ENCODE data around the gene SLC9B1.

Gene SLC9B1, protein sequence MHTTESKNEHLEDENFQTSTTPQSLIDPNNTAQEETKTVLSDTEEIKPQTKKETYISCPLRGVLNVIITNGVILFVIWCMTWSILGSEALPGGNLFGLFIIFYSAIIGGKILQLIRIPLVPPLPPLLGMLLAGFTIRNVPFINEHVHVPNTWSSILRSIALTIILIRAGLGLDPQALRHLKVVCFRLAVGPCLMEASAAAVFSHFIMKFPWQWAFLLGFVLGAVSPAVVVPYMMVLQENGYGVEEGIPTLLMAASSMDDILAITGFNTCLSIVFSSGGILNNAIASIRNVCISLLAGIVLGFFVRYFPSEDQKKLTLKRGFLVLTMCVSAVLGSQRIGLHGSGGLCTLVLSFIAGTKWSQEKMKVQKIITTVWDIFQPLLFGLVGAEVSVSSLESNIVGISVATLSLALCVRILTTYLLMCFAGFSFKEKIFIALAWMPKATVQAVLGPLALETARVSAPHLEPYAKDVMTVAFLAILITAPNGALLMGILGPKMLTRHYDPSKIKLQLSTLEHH
- total RNA-seq: 0.78 to 2.4 (median 1.3) reads per million in 4 experiments

DNA sequence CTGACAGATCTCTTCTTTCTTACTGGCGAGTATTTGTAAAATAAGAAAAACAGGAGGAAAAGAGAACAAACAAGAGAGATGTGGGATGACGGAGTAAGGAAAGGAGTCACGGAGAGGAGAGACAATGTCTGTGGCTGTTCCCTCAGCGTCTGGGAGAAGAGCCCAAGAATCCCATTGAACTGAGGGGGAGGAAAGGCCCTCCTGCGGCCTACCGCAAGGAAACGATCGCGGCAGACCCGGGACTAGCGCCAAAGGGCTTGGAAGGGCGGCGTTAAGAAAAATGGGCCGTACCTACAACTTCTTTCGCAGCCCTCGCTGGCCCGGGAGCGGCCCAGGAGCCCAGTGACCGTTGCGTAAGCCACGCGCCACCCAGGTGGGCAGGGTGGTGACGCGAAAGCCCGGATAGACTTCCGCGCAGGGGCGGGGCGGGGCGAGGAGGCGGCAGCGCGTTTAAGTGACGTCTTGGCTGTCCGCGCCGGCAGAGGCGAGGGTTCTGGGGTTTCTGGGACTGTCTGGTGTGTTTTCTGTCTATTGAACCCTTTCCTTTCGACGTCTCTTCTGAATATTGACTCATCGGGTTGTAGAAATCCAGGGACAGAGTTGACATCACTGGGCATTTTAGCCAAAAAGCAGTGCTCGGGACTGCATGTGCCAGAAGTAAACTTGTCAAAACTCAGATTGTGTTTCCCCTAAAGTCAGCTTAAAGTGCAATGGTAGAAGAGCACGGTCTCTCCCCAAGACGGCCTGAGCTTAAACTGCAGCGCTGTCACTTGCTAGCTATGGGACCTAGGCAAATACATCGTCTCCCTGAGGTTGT is at the start of gene SLC9B1:
Gene SLC9B1 (minus strand): TSS at position 398 of the 817 bp plus-strand sequence. CDS start 27,994 bp downstream, outside the sequence.
- DNase-seq: peak; percentile 87

DNA sequence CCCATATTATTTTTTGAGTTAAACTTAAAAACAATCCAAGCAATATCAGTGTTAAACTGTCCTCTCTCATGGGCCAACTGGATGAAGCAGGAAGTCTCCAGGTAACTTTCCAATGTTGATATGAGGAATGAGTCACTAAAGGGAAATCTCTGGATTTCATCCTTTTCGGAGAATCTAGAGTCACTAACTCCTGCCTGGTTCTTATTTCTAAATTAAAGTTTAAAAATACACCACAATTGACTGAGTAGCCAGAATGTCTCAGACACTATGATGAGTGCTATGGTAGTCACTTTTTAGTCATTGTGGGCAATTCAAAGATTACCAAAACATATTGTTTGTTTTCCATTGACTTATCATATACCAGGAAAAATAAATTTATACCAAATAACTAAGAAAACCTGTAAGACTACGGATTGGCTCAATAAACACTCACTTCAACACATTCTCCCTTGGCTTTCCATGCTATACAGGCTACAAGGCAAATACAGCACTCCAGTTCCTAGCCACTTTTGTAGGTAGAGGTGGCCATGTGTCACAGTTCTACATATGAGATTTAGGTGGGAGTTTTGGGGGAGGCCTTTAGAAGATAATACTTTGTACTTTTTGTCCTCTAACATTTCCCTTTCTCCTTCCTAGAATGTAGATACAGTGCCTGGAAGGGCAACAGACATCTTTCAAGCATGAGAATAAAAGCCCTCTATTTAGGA is 48.5 kb upstream of the SLC9B1 start:
- no peak for DNase-seq

GRCh38 chr4:103060453-103061148 is 41.1 kb upstream of the SLC9B1 start:
- no peak for DNase-seq

GRCh38 chr4:103054030-103054429 is 34.5 kb upstream of the SLC9B1 start:
- no peak for DNase-seq

DNA sequence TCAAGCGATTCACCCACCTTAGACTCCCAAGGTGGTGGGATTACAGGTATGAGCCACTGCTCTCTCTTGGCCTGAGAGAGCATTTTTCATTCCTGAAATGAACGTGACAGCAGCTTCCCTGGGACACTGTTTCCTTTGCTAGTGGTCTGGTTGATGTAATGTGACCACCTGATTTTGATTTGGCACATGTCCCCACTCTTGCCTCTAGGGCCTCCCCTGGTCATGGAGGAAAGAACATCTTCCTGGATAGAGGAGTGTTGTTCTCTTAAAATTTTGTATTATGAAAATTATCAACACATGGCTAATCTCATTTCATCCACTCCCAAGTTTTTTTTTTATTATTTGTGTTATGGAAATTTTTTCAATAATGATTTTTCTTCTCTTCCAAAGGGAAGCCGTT is 33.3 kb upstream of the SLC9B1 start:
- DNase-seq: no peak

- no peak for DNase-seq
Observed at GRCh38 chr4:103052145-103052544, 32.6 kb upstream of the SLC9B1 start.

DNA sequence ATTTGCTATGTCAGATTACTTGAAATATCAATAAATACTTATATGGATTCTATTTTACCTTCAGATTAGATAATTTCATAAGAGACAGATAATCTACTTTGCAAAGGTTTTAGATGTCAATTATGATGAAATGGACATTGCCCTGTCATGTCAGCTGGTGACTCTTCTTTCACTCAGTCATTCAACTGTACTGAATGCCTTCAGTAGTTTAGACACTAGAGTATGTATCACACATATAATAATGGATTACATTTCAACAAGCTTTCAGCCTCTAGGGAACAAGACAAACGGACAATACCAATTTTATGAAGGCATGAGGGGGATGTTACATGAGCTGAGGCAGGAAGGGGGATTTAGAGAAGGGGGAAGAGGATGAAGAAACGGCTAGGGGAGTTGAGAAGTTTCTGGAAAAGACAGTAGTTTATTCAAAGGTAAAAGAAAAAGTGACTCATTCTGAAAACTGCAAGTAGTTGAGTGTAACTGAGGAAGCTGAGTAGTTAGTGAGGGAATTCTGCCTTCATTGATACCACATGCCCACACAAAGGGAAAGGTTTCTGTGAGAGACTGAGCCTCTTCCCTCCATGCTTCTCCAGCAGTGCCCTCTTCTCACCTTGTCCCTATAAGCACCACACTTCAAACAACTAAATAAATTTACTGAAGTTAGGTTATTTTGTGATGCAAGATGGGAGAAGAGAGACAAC is 31.4 kb upstream of the SLC9B1 start:
- DNase-seq: no peak

DNA sequence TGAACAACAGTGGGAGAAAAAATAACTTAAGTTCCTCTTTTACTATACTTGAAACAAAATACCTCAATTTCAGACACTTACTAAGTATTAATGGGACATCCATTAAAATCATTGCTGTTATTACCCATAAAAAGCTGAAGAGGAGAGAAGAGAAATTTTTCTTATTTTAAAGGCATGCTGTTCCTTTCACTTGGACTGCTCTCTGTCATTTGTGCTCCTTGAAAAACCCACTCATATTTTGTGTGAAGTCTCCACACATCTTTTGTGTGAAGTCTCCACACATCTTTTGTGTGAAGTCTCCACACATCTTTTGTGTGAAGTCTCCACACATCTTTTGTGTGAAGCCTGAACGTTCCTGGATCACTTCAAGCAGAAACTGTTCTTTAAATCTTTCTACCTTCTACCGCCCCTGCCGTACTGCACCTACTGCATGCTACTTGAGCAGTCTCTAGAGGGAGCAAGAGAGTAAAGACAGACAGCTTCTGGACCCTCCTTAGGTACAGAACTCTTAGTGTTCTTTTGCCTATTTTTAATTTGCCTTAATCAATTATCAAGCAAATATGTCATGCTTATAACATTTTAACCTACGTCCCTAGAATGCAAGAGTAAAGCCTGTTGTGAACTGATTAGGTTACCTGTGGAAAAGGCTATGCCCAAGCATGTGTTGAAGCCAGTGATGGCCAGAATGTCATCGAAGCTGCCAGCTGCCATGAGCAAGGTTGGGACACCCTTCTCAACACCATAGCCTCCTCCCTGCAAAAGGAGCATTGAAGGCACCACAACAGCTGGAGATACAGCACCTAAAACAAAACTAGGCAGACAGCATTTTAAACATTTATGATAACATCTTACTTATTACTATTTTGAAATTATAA is 27.1 kb upstream of the SLC9B1 start:
- DNase-seq: peak; percentile 3

- DNase-seq: no peak
Observed at GRCh38 chr4:103044183-103044582, 24.7 kb upstream of the SLC9B1 start.

- no peak for DNase-seq
Observed at GRCh38 chr4:103036169-103036568, 16.7 kb upstream of the SLC9B1 start.

- no peak for DNase-seq
Observed at GRCh38 chr4:103032574-103032973, 13.1 kb upstream of the SLC9B1 start.

DNA sequence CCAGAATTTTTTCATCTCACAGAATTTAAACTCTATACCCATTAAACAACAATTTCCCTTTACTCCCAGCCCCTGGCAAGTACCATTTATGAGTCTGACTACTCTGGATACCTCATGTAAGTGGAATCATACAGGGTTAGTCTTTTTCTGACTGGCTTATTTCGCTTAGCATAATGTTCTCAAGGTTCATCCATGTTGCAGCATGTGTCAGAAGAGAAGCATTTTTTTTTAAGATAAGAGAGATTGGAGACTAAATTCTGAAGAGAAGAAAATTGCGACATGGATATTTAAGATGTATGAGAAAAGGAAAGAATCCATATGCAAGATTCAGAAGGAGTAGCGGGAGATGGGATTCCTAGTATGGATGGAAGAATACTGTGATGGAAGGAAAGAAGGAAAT is 11.3 kb upstream of the SLC9B1 start:
- no peak for DNase-seq

- no peak for DNase-seq
Observed at GRCh38 chr4:103029300-103029699, 9.8 kb upstream of the SLC9B1 start.

GRCh38 chr4:103026868-103027267 is 7.4 kb upstream of the SLC9B1 start:
- no peak for DNase-seq

DNA sequence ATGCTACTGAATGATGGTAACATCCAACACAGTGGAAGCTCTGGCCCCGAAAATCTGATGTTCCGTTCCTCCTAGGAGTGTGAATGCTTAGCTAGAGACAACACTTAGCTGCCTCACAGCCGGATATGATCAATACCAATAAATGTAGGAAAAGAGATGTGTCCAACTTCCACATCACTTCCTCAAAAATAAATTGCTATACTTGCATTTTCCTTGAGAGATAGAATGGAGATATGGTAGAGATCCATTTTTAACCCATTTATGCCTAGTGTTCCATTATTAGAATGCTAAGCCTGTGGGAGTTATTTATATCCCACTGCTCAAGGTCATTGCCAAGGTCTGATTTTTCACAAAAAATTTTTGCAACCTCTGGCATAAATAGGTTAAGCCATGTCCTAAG is 5.5 kb upstream of the SLC9B1 start:
- no peak for DNase-seq

GRCh38 chr4:103021120-103021519 is 1.6 kb upstream of the SLC9B1 start:
- no peak for DNase-seq

DNA sequence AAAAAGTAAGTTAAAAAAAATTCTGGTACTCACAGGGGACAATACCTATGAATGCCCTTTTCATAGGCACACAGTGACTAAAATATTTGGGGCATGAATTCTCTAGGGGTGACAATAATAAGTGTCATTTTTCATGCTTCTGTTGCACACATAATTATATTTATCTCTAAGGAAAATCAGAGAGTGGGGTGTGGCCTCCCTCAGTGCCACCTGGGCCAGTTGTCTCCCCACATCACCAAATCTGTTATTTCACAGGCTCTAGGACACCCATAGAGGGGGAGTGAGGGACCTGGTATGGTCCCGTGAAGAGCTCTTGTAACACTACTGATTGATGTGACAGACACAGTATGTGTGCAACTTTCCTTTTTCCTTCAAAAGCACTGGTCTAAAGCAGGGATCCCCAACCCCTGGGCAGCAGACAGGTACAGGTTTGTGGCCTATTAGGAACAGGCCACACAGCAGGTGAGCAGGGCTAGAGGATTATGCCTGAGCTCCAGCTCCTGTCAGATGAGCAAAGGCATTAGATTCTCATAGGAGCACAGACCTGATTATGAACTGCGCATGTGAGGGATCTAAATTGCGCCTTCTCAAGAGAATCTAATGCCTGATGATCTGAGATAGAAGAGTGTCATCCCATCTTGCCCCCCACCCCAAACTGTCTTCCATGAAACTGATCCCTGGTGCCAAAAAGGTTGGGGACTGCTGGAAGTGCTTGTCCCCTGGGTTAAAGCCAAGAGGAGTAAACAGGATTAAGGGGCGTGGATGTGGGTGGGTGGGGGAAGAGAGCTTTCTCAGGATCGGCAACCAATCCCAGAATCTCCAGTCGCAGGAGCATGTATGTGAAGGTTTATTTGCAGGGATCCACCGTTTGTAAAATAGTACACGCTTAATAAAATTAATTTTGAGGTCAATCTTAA is 856 bp downstream of the SLC9B1 start:
- DNase-seq: no peak

GRCh38 chr4:103012551-103012950 is 7.0 kb downstream of the SLC9B1 start:
- DNase-seq: no peak

GRCh38 chr4:103012060-103012459 is 7.4 kb downstream of the SLC9B1 start:
- DNase-seq: no peak
